Upper lobe of left lung (tissue), 6 donors: Measurements from ENCODE around the gene GSN. TPM values are rescaled to one million over a fixed set of nuclear protein-coding genes. Genes with fewer than 3 reads are reported as not detected.
A peak's percentile ranks its signal among the peaks of the same experiment; 100 is the strongest.

ENCODE experiments used
- ATAC-seq, 2 donors: fragments of 200-7000 bp; cut with Tn5 transposase; one replicate each; pipeline ENCODE4 v1.9.1; 2022; ENCODE audit warnings: mild to moderate bottlenecking in 2 of 2, moderate library complexity in 2 of 2; ENCODE audit not compliant: low FRiP score in 2 of 2
- DNase-seq, 2 donors: peaks; one replicate each; pipeline ENCODE4 v3.0.0-alpha.2; 2019 to 2020
- H3K27ac ChIP-seq, 4 donors: fragments of 200-600 bp; sonication (generic); one replicate each; pipeline ENCODE4 v1.5.1; 2016 to 2019
- H3K27me3 ChIP-seq, 4 donors: fragments of 200-600 bp; sonication (generic); one replicate each; pipeline ENCODE4 v1.5.1; 2017 to 2019
- H3K36me3 ChIP-seq, 4 donors: fragments of 200-600 bp; sonication (generic); one replicate each; pipeline ENCODE4 v1.5.1; 2016 to 2019
- H3K4me1 ChIP-seq, 4 donors: fragments of 200-600 bp; sonication (generic); one replicate each; pipeline ENCODE4 v1.5.1; 2018 to 2019
- H3K4me3 ChIP-seq, 4 donors: fragments of 200-600 bp; sonication (generic); one replicate each; pipeline ENCODE4 v1.5.1; 2017 to 2019; ENCODE audit warnings: mild to moderate bottlenecking in 2 of 4, moderate library complexity in 1 of 4
- H3K9me3 ChIP-seq, 4 donors: fragments of 200-600 bp; sonication (generic); one replicate each; pipeline ENCODE4 v1.5.1; 2018 to 2019
- CTCF ChIP-seq, 6 experiments: fragments of 450-650 bp in 4 of 6; fragments of 200-600 bp in 2 of 6; sonication (generic) in 2 of 6; IDR thresholded peaks; one replicate each; pipeline ENCODE4 v1.5.1; 2016 to 2019; ENCODE audit warnings: antibody characterized with exemption in 6 of 6
- EP300 ChIP-seq, 4 donors: sonication (generic); formaldehyde crosslinking; IDR thresholded peaks; one replicate each; pipeline ENCODE4 v1.5.1; 2017; ENCODE audit warnings: antibody characterized with exemption in 4 of 4, control low read depth in 2 of 4
- POLR2A ChIP-seq, 4 donors: fragments of 450-650 bp; IDR thresholded peaks; one replicate each; pipeline ENCODE4 v1.5.1; 2016 to 2017; ENCODE audit warnings: antibody characterized with exemption in 4 of 4, mild to moderate bottlenecking in 2 of 4
- POLR2AphosphoS5 ChIP-seq, 2 donors: sonication (generic); formaldehyde crosslinking; IDR thresholded peaks; one replicate each; pipeline ENCODE4 v1.5.1; 2017; ENCODE audit warnings: antibody characterized with exemption in 2 of 2
- WGBS, 2 donors: methylation state at CpG; one replicate each; pipeline ENCODE4 v1.1.5; 2017 to 2018; 5-methylcytosine and 5-hydroxymethylcytosine counted together
- total RNA-seq, 6 donors: library from RNA; depleted of rRNA in 4 of 6; stranded (reverse); fragments of >200 nt in 4 of 6; gene quantifications; one replicate each; pipeline versions ENCODE4 v1.1.0 to v1.2.1, GENCODE V29; 2016 to 2021
- donor health status: DM: no; HTN: no; CAD: no; lungs with moderate emphysema.
- donor health status: DM: no; HTN: yes; CAD: no; lungs with severe emphysema.

GSN gene
- total RNA-seq, 6 donors from 2014 or later = 217 to 935 (median 648) TPM

DNA sequence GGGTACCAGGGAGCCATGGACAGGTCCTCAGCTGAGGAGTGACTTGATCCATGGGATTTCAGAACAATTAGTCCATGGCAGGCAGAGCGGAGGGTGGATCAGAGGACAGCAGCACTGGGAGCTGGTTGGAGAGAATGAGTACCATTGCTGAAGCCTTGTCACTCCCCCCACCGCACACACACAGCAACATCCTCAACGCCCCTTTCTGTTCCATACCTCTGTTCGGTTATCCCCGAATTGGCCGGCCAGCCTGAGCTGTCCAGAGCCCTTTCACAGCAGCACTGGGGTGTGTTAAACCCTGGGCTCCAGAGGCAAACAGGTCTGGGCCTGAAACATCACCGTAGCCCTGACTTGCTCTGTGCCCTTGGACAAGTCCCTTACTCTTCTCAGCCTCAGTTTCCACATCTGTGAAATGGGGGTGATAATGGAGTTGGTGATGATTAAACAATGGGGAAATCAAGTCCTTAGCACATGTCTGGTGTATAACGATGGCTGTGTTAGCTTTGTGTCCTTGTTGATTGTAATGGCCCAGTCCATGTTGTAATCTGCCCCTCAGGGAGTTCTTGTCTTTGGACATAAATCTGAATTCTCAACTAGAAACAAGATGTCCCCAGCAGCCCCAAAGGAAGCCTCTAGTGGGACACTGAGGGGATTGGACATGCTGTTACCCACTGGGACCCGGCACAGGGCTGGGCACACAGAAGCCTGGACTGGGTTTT, 16.9 kb downstream of the GSN start:
- peak overlapping the region; percentile 92 to 97 (median 96) for H3K27ac ChIP-seq
- DNase-seq = no peak
- no peaks in the 10 kb centered on the region for H3K36me3 ChIP-seq
- H3K4me3 ChIP-seq = no peak overlapping the region
- TF ChIP-seq POLR2A (IDR thresholded peaks at IDR 0.05) (no peak), CTCF (IDR thresholded peaks at IDR 0.05) (no peak), POLR2AphosphoS5 (IDR thresholded peaks at IDR 0.05) (no peak), EP300 (IDR thresholded peaks at IDR 0.05) (no peak)
- WGBS, 2 donors = 93 to 95% methylated on average over 8 to 9 of the region's 9 CpGs
- peaks cover 100% of the 10 kb centered on the region in 4 donors for H3K4me1 ChIP-seq
- no peaks in the 10 kb centered on the region for H3K27me3 ChIP-seq
- ATAC-seq = no peak
- no peaks in the 10 kb centered on the region for H3K9me3 ChIP-seq

DNA sequence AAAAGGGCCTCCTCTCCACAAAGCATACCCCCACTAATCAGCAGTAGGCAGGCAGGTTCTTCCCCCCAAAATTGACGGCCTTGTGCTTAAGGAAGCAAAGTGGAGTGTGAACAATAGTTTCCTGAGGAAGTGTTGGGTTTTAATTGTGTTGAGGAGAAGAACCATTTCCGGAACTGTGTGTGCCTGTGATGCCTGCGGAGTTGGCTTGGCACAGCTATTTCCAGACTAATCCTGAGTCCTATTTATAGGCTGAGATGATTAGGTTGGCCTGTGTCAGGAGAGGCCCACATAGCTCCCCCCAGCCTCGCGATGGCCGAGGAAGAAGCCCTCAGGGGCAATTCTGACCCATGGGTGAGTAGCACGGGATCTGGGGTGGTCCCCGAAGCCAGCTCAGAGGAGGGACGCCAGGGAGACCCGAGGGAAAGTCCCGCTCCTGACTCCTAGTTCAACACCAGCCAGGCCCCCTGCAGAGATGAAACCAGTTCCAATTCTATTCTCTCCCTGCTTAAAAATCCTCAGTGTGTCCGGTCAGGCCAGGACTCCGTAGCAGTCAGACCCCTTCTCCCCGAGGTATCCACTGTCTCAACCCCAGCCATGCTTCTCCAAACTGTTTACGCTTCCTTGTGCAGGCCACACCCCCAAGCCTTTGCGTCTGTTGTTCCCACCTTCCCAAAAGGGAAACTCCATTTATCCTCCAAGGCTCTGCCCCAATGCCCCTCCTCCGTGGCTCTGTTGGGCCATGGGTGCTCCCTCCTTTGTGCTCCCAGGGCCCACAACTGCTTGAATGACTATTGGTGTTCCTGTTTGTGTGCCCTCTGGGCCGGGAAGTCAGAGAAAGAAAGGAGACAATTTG, 18.1 kb downstream of the GSN start:
- peak in 1 of 2 donors; percentile 68 for DNase-seq
- ATAC-seq = peak; percentile 7 to 27
- Histone ChIP-seq H3K4me1 (peaks cover 91 to 93% (median 92%) of the 10 kb centered on the region in 4 donors), H3K4me3 (peak overlapping the region in 2 of 4 donors; percentile 1 to 11), H3K9me3 (no peaks in the 10 kb centered on the region), H3K36me3 (no peaks in the 10 kb centered on the region), H3K27ac (peak overlapping the region; percentile 92 to 97 (median 96)), H3K27me3 (no peaks in the 10 kb centered on the region)
- WGBS, 2 donors = 19 to 41% methylated on average over 9 to 18 of the region's 18 CpGs
- TF ChIP-seq CTCF (IDR thresholded peaks at IDR 0.05) = no peak
- peak in 2 of 4 donors; percentile 39 to 55 for TF ChIP-seq POLR2A (IDR thresholded peaks at IDR 0.05)
- peak; percentile 90 to 95 for TF ChIP-seq POLR2AphosphoS5 (IDR thresholded peaks at IDR 0.05)
- peak; percentile 66 to 98 (median 86) for TF ChIP-seq EP300 (IDR thresholded peaks at IDR 0.05)

GRCh38 chr9:121286688-121286972, 18.7 kb downstream of the GSN start:
- H3K4me3 ChIP-seq = peak overlapping the region in 2 of 4 donors; percentile 1 to 11
- WGBS, 2 donors = 43 to 55% methylated on average over 2 of the region's 2 CpGs
- H3K27me3 ChIP-seq = no peaks in the 10 kb centered on the region
- H3K4me1 ChIP-seq = peaks cover 85 to 87% (median 86%) of the 10 kb centered on the region in 4 donors
- no peak for ATAC-seq
- no peaks in the 10 kb centered on the region for H3K36me3 ChIP-seq
- no peak for DNase-seq
- no peaks in the 10 kb centered on the region for H3K9me3 ChIP-seq
- TF ChIP-seq POLR2AphosphoS5 (IDR thresholded peaks at IDR 0.05) = no peak
- no peak for TF ChIP-seq POLR2A (IDR thresholded peaks at IDR 0.05)
- no peak for TF ChIP-seq CTCF (IDR thresholded peaks at IDR 0.05)
- TF ChIP-seq EP300 (IDR thresholded peaks at IDR 0.05) = no peak
- H3K27ac ChIP-seq = peak overlapping the region; percentile 92 to 97 (median 96)

DNA sequence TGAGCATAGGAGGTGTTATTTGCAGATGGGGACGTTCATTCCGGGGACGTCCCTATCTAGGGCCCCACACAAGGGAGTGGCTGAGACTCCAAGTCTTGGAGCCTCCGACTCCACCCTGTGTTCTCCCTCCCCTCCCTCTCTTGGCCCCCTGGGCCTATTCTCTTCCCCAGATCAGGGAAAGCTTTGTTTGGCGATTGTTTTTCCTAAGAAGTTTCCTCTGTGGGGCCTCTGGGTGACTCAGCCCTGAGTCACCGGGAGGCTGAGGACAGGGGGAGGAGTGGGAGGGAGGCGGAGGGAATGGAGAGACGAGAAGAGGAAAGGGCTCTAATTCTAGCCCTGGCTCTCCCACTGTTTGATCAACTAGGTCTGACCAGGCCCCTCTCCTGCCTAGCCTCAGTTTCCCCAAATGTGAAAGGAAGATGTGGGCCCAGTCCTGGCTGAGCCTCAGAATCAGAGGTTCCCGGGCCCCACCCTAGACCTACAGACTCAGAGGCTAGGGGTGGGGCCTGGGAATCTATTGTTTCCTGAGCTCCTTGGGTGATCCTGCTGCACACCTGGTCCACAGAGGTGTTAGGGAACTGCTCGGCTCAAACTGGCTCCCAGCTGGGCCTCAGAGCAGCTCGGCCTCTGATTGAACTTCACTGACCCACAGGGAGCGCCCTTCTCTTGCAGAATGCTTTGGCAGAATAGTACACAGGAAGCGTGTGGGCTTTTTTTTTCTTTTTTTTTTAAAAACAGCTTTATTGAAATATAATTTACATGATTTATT, 19.2 kb downstream of the GSN start:
- ATAC-seq = peak; percentile 84 to 88
- peak in 1 of 2 donors; percentile 87 for DNase-seq
- H3K4me1 ChIP-seq = peaks cover 80 to 82% (median 81%) of the 10 kb centered on the region in 4 donors
- no peaks in the 10 kb centered on the region for H3K36me3 ChIP-seq
- peak overlapping the region in 2 of 4 donors; percentile 11 to 26 for H3K4me3 ChIP-seq
- no peaks in the 10 kb centered on the region for H3K9me3 ChIP-seq
- peak overlapping the region; percentile 92 to 97 (median 96) for H3K27ac ChIP-seq
- peak; percentile 55 to 80 for TF ChIP-seq POLR2AphosphoS5 (IDR thresholded peaks at IDR 0.05)
- peak in 3 of 4 donors; percentile 25 to 74 (median 73) for TF ChIP-seq EP300 (IDR thresholded peaks at IDR 0.05)
- TF ChIP-seq POLR2A (IDR thresholded peaks at IDR 0.05) = peak in 1 of 4 donors; percentile 45
- peak in 2 of 6 experiments; percentile 9 to 14 for TF ChIP-seq CTCF (IDR thresholded peaks at IDR 0.05)
- WGBS, 2 donors = 17 to 29% methylated on average over 9 to 13 of the region's 13 CpGs
- H3K27me3 ChIP-seq = no peaks in the 10 kb centered on the region
